H9 (cell line): ENCODE measurements around the gene RSU1. TPM values are rescaled to one million over a fixed set of nuclear protein-coding genes. Genes with fewer than 3 reads are reported as not detected.
A peak's percentile ranks its signal among the peaks of the same experiment; 100 is the strongest.

Experiments used
- DNase-seq: peaks from one replicate; pipeline ENCODE4 v3.0.0-alpha.2; 2017
- H2AFZ ChIP-seq: one replicate; pipeline ENCODE4 v1.6.1; 2013; ENCODE audit warnings: mild to moderate bottlenecking, low read length, control low read depth, moderate library complexity
- H2AK5ac ChIP-seq: 2 replicates; pipeline ENCODE4 v1.6.1; 2013; ENCODE audit warnings: low read length, control low read depth, mixed read lengths; ENCODE audit not compliant: insufficient read length
- H2BK120ac ChIP-seq: one replicate; pipeline ENCODE4 v1.6.1; 2013; ENCODE audit warnings: low read depth, mild to moderate bottlenecking, low read length, control low read depth, inconsistent platforms; ENCODE audit not compliant: poor library complexity, severe bottlenecking
- H2BK12ac ChIP-seq: 2 replicates; pipeline ENCODE4 v1.6.1; 2013; ENCODE audit warnings: low read length, control low read depth, mixed read lengths, low read depth; ENCODE audit not compliant: insufficient read length
- H2BK15ac ChIP-seq: 2 replicates; pipeline ENCODE4 v1.6.1; 2013; ENCODE audit warnings: low read depth, low read length, control low read depth
- H2BK20ac ChIP-seq: one replicate; pipeline ENCODE4 v1.6.1; 2013; ENCODE audit warnings: low read depth, mild to moderate bottlenecking, low read length, control low read depth, inconsistent platforms; ENCODE audit not compliant: poor library complexity, severe bottlenecking
- H2BK5ac ChIP-seq: 2 replicates; pipeline ENCODE4 v1.6.1; 2013; ENCODE audit warnings: low read length, control low read depth, mixed read lengths; ENCODE audit not compliant: insufficient read length
- H3K14ac ChIP-seq: 2 replicates; pipeline ENCODE4 v1.6.1; 2013; ENCODE audit warnings: low read length, control low read depth; ENCODE audit not compliant: insufficient read depth
- H3K18ac ChIP-seq: 2 replicates; pipeline ENCODE4 v1.6.1; 2013; ENCODE audit warnings: low read depth, mild to moderate bottlenecking, mixed read lengths, low read length, control low read depth; ENCODE audit not compliant: insufficient read length
- H3K23ac ChIP-seq: 2 replicates; pipeline ENCODE4 v1.6.1; 2013; ENCODE audit warnings: low read length, control low read depth, mixed read lengths, low read depth; ENCODE audit not compliant: insufficient read length
- H3K23me2 ChIP-seq: 2 replicates; pipeline ENCODE4 v1.6.1; 2013; ENCODE audit warnings: low read depth, mild to moderate bottlenecking, mixed read lengths, low read length, control low read depth; ENCODE audit not compliant: insufficient read length, poor library complexity, severe bottlenecking
- H3K27ac ChIP-seq: 2 replicates; pipeline ENCODE4 v1.5.1; 2013; ENCODE audit warnings: low read length, control low read depth, mixed read lengths, low read depth; ENCODE audit not compliant: insufficient read length
- H3K27me3 ChIP-seq: 2 replicates; pipeline ENCODE4 v1.6.1; 2013; ENCODE audit warnings: low read length, control low read depth, inconsistent platforms; ENCODE audit not compliant: insufficient read depth
- H3K4ac ChIP-seq: 2 replicates; pipeline ENCODE4 v1.6.1; 2013; ENCODE audit warnings: low read depth, mild to moderate bottlenecking, control low read depth, inconsistent platforms, low read length, moderate library complexity
- H3K4me1 ChIP-seq: 2 replicates; pipeline ENCODE4 v1.6.1; 2013; ENCODE audit warnings: low read length, control low read depth, inconsistent platforms; ENCODE audit not compliant: insufficient read depth
- H3K4me2 ChIP-seq: 2 replicates; pipeline ENCODE4 v1.6.1; 2013; ENCODE audit warnings: low read length, control low read depth, mixed read lengths; ENCODE audit not compliant: insufficient read length, insufficient read depth
- H3K56ac ChIP-seq: 2 replicates; pipeline ENCODE4 v1.6.1; 2013; ENCODE audit warnings: low read depth, mild to moderate bottlenecking, mixed read lengths, low read length, control low read depth; ENCODE audit not compliant: insufficient read length
- H3K79me1 ChIP-seq: 2 replicates; pipeline ENCODE4 v1.6.1; 2013; ENCODE audit warnings: low read depth, mild to moderate bottlenecking, moderate library complexity, low read length, control low read depth, inconsistent platforms; ENCODE audit not compliant: insufficient read depth, poor library complexity, severe bottlenecking
- H3K79me2 ChIP-seq: 2 replicates; pipeline ENCODE4 v1.6.1; 2013; ENCODE audit warnings: low read length, control low read depth, inconsistent platforms; ENCODE audit not compliant: insufficient read depth
- H3K9ac ChIP-seq: 2 replicates; pipeline ENCODE4 v1.6.1; 2013; ENCODE audit warnings: low read length, control low read depth, mixed read lengths; ENCODE audit not compliant: insufficient read length; ENCODE audit errors: extremely low read depth
- H3K9me3 ChIP-seq: one replicate; pipeline ENCODE4 v1.6.1; 2013; ENCODE audit warnings: low read depth, low read length, inconsistent platforms; ENCODE audit not compliant: control insufficient read depth
- H3T11ph ChIP-seq: one replicate; pipeline ENCODE4 v1.6.1; 2013; ENCODE audit warnings: mild to moderate bottlenecking, low read length, control low read depth, inconsistent platforms
- H4K20me1 ChIP-seq: one replicate; pipeline ENCODE4 v1.6.1; 2013; ENCODE audit not compliant: control insufficient read depth, insufficient read length, insufficient read depth
- H4K5ac ChIP-seq: 2 replicates; pipeline ENCODE4 v1.6.1; 2013; ENCODE audit warnings: low read depth, mild to moderate bottlenecking, mixed read lengths, low read length, control low read depth; ENCODE audit not compliant: insufficient read length
- H4K8ac ChIP-seq: replicated peaks from 2 replicates; pipeline ENCODE4 v1.6.1; 2013; ENCODE audit warnings: low read length, control low read depth, mixed read lengths, low read depth; ENCODE audit not compliant: insufficient read length
- H4K91ac ChIP-seq: 2 replicates; pipeline ENCODE4 v1.6.1; 2013; ENCODE audit warnings: low read depth, mild to moderate bottlenecking, moderate library complexity, mixed read lengths, low read length, control low read depth; ENCODE audit not compliant: insufficient read length
- H3K27ac Mint-ChIP-seq, 3 experiments: 2 replicates in 2 of 3; 3 replicates in 1 of 3; pipeline ENCODE4 v1.8.0; 2020 to 2021; ENCODE audit warnings: mixed read lengths in 3 of 3, mild to moderate bottlenecking in 1 of 3, moderate library complexity in 1 of 3
- H3K27me3 Mint-ChIP-seq: 2 replicates; pipeline ENCODE4 v1.8.0; 2021; ENCODE audit warnings: low read depth, mild to moderate bottlenecking, moderate library complexity, mixed read lengths
- H3K36me3 Mint-ChIP-seq, 3 experiments: 2 replicates in 2 of 3; 3 replicates in 1 of 3; pipeline ENCODE4 v1.8.0; 2020 to 2021; ENCODE audit warnings: low read depth in 3 of 3, mixed read lengths in 3 of 3; ENCODE audit not compliant: insufficient read depth in 1 of 3
- H3K4me1 Mint-ChIP-seq, 2 experiments: 2 replicates each; pipeline ENCODE4 v1.8.0; 2020; ENCODE audit warnings: mixed read lengths in 2 of 2
- H3K4me3 Mint-ChIP-seq, 2 experiments: 2 replicates in 1 of 2; 3 replicates in 1 of 2; pipeline ENCODE4 v1.8.0; 2020 to 2021; ENCODE audit warnings: mild to moderate bottlenecking in 2 of 2, mixed read lengths in 2 of 2, moderate library complexity in 1 of 2
- H3K9me3 Mint-ChIP-seq, 2 experiments: 2 replicates in 1 of 2; 3 replicates in 1 of 2; pipeline ENCODE4 v1.8.0; 2020; ENCODE audit warnings: mild to moderate bottlenecking in 2 of 2, mixed read lengths in 2 of 2, moderate library complexity in 1 of 2
- WGBS: extraction: QIAGEN DNeasy Blood & Tissue Kit; methylation state at CpG from one replicate; pipeline ENCODE4 v1.1.7; 2013; ENCODE audit warnings: missing lambda C conversion rate, low lambda C conversion rate, mixed read lengths; ENCODE audit not compliant: insufficient read length; ENCODE audit errors: extremely low coverage; 5-methylcytosine and 5-hydroxymethylcytosine counted together
- total RNA-seq: library from RNA; stranded (reverse); gene quantifications from 2 replicates; pipeline ENCODE4 v1.2.1, GENCODE V29; 2021
- TF ChIP-seq, protein P1 (sequence below): fragments of 200-600 bp; sonication (generic); conservative IDR thresholded peaks from 3 replicates; pipeline ENCODE4 v1.8.0; 2021; ENCODE audit warnings: antibody characterized with exemption, mild to moderate bottlenecking

Gene RSU1
- total RNA-seq, 1 experiment from 2014 or later = 59.4 TPM

DNA sequence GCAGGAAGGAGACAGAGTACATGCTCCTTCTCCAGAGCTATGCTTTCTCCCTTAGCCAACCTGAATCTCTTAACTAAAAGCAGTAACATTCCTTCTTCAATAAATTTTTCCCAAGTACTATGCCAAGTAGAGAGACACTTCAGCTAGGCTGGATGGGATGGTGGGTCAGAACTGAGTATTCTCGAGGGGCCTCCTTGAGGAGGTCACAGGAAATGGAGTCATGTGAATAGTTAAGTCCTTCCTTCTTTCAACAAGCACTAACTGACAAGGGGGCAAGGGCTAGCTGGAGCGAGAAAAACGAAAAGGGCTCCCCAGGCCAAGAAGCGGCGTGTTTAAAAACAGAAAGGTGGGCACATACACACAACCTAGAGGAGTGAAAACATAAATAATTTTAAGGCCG lies 5.5 kb downstream of the RSU1 start:
- no peak overlapping the region for H2AFZ ChIP-seq
- H3T11ph ChIP-seq = no peak overlapping the region
- no peak overlapping the region for H3K9ac ChIP-seq
- no peak overlapping the region for H4K8ac ChIP-seq
- no peaks in the 10 kb centered on the region for H3K79me1 ChIP-seq
- H3K23ac ChIP-seq = no peak overlapping the region
- H3K56ac ChIP-seq = no peak overlapping the region
- H3K18ac ChIP-seq = no peak overlapping the region
- DNase-seq = no peak
- Mint-ChIP-seq H3K9me3 (no peaks in the 10 kb centered on the region), H3K27me3 (no peaks in the 10 kb centered on the region), H3K36me3 (peaks cover 0 to 4% (median 3%) of the 10 kb centered on the region in 3 experiments; a peak in 3 of 7 replicates), H3K4me3 (no peak overlapping the region), H3K27ac (peak overlapping the region in 2 of 3 experiments; percentile 27 to 83; a peak in 2 of 7 replicates), H3K4me1 (peaks cover 6 to 9% of the 10 kb centered on the region in 2 experiments)
- TF ChIP-seq, protein P1, sequence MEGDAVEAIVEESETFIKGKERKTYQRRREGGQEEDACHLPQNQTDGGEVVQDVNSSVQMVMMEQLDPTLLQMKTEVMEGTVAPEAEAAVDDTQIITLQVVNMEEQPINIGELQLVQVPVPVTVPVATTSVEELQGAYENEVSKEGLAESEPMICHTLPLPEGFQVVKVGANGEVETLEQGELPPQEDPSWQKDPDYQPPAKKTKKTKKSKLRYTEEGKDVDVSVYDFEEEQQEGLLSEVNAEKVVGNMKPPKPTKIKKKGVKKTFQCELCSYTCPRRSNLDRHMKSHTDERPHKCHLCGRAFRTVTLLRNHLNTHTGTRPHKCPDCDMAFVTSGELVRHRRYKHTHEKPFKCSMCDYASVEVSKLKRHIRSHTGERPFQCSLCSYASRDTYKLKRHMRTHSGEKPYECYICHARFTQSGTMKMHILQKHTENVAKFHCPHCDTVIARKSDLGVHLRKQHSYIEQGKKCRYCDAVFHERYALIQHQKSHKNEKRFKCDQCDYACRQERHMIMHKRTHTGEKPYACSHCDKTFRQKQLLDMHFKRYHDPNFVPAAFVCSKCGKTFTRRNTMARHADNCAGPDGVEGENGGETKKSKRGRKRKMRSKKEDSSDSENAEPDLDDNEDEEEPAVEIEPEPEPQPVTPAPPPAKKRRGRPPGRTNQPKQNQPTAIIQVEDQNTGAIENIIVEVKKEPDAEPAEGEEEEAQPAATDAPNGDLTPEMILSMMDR = no peak
- no peak overlapping the region for H2AK5ac ChIP-seq
- H2BK20ac ChIP-seq = no peak overlapping the region
- H4K5ac ChIP-seq = no peak overlapping the region
- H2BK120ac ChIP-seq = no peak overlapping the region
- no peak overlapping the region for H2BK5ac ChIP-seq
- 0 out of 2 replicates have a peak, but pooled peaks cover 2% of the 10 kb centered on the region for H3K4me1 ChIP-seq
- no peak overlapping the region for H3K4me2 ChIP-seq
- peaks cover 3% of the 10 kb centered on the region for H3K23me2 ChIP-seq
- no peak overlapping the region for H3K14ac ChIP-seq
- no peak overlapping the region for H3K27ac ChIP-seq
- no peak overlapping the region for H4K91ac ChIP-seq
- no peaks in the 10 kb centered on the region for H3K27me3 ChIP-seq
- no peak overlapping the region for H2BK12ac ChIP-seq
- no peaks in the 10 kb centered on the region for H4K20me1 ChIP-seq
- no peaks in the 10 kb centered on the region for H3K79me2 ChIP-seq
- no peak overlapping the region for H3K4ac ChIP-seq
- no CpG with 5 or more reads among the region's 6 CpGs for WGBS
- H2BK15ac ChIP-seq = no peak overlapping the region
- H3K9me3 ChIP-seq = no peaks in the 10 kb centered on the region
